ENCODE results near the gene LGALS14. TPM values are rescaled to one million over a fixed set of nuclear protein-coding genes. Genes with fewer than 3 reads are reported as not detected.

LGALS14 gene
- total RNA-seq, 1 experiment from 2014 or later, result not detected

DNA sequence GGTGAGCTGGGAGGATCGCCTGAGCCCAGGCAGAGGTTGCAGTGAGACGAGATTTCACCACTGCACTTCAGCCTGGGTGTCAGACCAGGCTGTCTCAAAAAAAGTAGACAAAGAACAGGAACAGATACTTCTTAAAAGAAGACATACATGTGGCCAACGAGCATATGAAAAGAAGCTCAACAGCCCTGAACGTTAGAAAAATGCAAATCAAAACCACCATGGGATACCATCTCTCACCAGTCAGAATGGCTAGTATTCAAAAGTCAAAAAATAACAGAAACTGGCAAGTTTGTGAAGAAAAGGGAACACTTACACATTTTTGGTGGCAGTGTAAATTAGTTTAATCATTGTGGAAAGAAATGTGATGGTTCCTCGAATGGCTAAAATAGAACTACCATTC is 3.0 kb upstream of the LGALS14 start:
- Mint-ChIP-seq H3K36me3 (ENCODE audit: insufficient read depth, unreplicated experiment) (no peaks in the 10 kb centered on the region), H3K9me3 (ENCODE audit: low read depth, unreplicated experiment) (no peaks in the 10 kb centered on the region), H3K27me3 (ENCODE audit: unreplicated experiment) (peaks cover 99% of the 10 kb centered on the region), H3K27ac (ENCODE audit: unreplicated experiment) (no peak overlapping the region), H3K4me1 (ENCODE audit: low read depth, unreplicated experiment) (no peaks in the 10 kb centered on the region), H3K4me3 (ENCODE audit: low read depth, unreplicated experiment) (no peak overlapping the region)
- intact Hi-C loops (cut with micrococcal nuclease; ENCODE audit: unreplicated experiment), result no loop called here
- TF ChIP-seq, protein P1, sequence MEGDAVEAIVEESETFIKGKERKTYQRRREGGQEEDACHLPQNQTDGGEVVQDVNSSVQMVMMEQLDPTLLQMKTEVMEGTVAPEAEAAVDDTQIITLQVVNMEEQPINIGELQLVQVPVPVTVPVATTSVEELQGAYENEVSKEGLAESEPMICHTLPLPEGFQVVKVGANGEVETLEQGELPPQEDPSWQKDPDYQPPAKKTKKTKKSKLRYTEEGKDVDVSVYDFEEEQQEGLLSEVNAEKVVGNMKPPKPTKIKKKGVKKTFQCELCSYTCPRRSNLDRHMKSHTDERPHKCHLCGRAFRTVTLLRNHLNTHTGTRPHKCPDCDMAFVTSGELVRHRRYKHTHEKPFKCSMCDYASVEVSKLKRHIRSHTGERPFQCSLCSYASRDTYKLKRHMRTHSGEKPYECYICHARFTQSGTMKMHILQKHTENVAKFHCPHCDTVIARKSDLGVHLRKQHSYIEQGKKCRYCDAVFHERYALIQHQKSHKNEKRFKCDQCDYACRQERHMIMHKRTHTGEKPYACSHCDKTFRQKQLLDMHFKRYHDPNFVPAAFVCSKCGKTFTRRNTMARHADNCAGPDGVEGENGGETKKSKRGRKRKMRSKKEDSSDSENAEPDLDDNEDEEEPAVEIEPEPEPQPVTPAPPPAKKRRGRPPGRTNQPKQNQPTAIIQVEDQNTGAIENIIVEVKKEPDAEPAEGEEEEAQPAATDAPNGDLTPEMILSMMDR (IDR thresholded peaks at IDR 0.05; ENCODE audit: unreplicated experiment), result no peak
- DNase-seq, result no peak
- BruUV-seq (replicated peaks), result no TSS peak
- CTCF ChIA-PET, result no interaction called here

GRCh38 chr19:39705578-39706188 is 1.4 kb downstream of the LGALS14 start:
- CTCF ChIA-PET, result no interaction called here
- TF ChIP-seq, protein P1 (IDR thresholded peaks at IDR 0.05; ENCODE audit: unreplicated experiment), result no peak
- Mint-ChIP-seq H3K36me3 (ENCODE audit: insufficient read depth, unreplicated experiment) (no peaks in the 10 kb centered on the region), H3K4me3 (ENCODE audit: low read depth, unreplicated experiment) (no peak overlapping the region), H3K27ac (ENCODE audit: unreplicated experiment) (no peak overlapping the region), H3K9me3 (ENCODE audit: low read depth, unreplicated experiment) (no peaks in the 10 kb centered on the region), H3K4me1 (ENCODE audit: low read depth, unreplicated experiment) (no peaks in the 10 kb centered on the region), H3K27me3 (ENCODE audit: unreplicated experiment) (peaks cover 100% of the 10 kb centered on the region)
- no peak for DNase-seq
- intact Hi-C loops (cut with micrococcal nuclease; ENCODE audit: unreplicated experiment), result no loop called here
- BruUV-seq (replicated peaks), result no TSS peak

DNA sequence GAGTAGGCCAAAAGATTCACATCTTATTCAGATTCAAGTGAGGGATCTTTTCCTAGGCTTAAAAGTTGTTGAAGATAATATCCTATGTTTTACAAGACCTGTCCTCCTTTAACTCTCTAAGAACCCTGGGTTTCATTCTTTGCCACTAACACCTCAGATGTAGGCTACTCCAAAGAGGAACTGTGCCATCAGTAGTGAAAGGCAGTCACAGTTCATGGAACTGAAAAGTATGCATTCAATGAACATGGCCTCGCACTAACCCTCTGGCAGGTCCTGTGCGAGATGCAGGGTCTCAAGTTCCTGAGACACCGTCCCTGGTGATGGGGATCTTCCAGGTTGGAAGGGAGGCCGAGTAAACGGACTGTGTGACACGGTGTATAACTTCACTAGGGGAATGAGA is 4.3 kb downstream of the LGALS14 start:
- CTCF ChIA-PET, result no interaction called here
- Mint-ChIP-seq H3K9me3 (ENCODE audit: low read depth, unreplicated experiment) (no peaks in the 10 kb centered on the region), H3K27me3 (ENCODE audit: unreplicated experiment) (peaks cover 100% of the 10 kb centered on the region), H3K4me1 (ENCODE audit: low read depth, unreplicated experiment) (no peaks in the 10 kb centered on the region), H3K36me3 (ENCODE audit: insufficient read depth, unreplicated experiment) (no peaks in the 10 kb centered on the region), H3K27ac (ENCODE audit: unreplicated experiment) (no peak overlapping the region), H3K4me3 (ENCODE audit: low read depth, unreplicated experiment) (no peak overlapping the region)
- TF ChIP-seq, protein P1 (IDR thresholded peaks at IDR 0.05; ENCODE audit: unreplicated experiment), result no peak
- no TSS peak for BruUV-seq (replicated peaks)
- no peak for DNase-seq
- intact Hi-C loops (cut with micrococcal nuclease; ENCODE audit: unreplicated experiment), result no loop called here

DNA sequence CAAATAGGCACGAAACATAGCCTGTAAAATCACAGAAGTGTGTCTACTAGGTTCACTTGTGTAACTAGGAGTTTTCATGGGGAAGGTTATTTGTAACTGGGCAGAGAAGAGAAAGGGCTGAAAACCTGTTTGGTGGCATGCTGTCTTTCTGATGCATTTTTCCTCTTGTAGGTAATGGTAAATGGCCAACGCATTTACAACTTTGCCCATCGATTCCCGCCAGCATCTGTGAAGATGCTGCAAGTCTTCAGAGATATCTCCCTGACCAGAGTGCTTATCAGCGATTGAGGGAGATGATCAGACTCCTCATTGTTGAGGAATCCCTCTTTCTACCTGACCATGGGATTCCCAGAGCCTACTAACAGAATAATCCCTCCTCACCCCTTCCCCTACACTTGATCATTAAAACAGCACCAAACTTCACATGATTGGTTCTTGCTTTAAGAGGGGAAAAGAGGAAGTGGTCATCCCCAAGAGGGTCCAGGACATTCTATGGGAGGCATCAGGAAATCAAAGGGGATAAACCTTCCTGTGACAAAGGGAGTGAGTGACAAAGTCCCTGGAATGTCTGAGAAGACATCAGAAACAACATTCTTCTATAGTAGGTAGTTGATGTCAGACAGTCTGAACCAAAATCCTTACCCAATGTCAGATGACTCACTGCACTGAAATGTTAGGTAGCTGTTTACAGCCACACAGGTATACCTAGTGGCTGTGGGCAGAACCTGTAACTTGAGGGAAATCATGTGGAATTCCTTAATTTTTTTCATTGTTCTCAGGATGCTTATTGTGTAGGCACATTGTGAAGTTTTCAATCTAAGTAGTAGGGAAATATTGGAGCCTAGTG is 5.0 kb downstream of the LGALS14 start:
- peaks cover 99% of the 10 kb centered on the region for H3K27me3 Mint-ChIP-seq (ENCODE audit: unreplicated experiment)

More for the DNA sequence above, 5.0 kb downstream of the LGALS14 start:
- TF ChIP-seq, protein P1 (IDR thresholded peaks at IDR 0.05; ENCODE audit: unreplicated experiment), result no peak
- CTCF ChIA-PET, result no interaction called here
- Mint-ChIP-seq H3K9me3 (ENCODE audit: low read depth, unreplicated experiment) (no peaks in the 10 kb centered on the region), H3K36me3 (ENCODE audit: insufficient read depth, unreplicated experiment) (no peaks in the 10 kb centered on the region), H3K27ac (ENCODE audit: unreplicated experiment) (no peak overlapping the region), H3K4me3 (ENCODE audit: low read depth, unreplicated experiment) (no peak overlapping the region), H3K4me1 (ENCODE audit: low read depth, unreplicated experiment) (no peaks in the 10 kb centered on the region)
- intact Hi-C loops (cut with micrococcal nuclease; ENCODE audit: unreplicated experiment), result no loop called here
- DNase-seq, result peak; percentile 33
- BruUV-seq (replicated peaks), result no TSS peak
